GM18907 (cell line): ENCODE measurements around the gene R3HDM1.
A peak's percentile ranks its signal among the peaks of the same experiment; 100 is the strongest.
"Not testable (repeated sequence)": the region's sequence is repeated elsewhere in the genome, so short reads cannot be mapped to it uniquely, and the experiment has no call there.

Experiments used
- ATAC-seq: cut with Tn5 transposase; IDR thresholded peaks from one replicate; pipeline ENCODE4 v1.9.1; 2021; ENCODE audit warnings: mild to moderate bottlenecking, moderate library complexity; ENCODE audit not compliant: unreplicated experiment

R3HDM1 gene

DNA sequence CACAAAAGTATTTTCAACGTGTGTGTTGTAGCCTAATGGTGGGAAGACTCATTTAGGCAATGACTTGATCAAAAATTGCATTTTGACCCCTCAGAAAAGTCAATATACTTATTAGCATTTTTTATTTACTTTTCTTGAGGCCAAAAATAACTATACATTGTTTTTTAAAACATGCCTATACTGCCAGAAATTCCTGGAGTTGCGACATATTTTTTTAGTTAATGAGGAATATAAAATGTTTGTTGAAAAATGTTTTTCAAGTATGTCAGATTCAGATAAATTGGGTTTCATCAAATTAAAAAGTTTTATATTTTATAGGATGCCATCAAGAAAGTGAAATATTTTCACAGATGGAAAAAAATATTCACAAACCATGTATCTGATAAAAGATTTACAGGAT, 39.6 kb downstream of the R3HDM1 start:
- no peak for ATAC-seq

DNA sequence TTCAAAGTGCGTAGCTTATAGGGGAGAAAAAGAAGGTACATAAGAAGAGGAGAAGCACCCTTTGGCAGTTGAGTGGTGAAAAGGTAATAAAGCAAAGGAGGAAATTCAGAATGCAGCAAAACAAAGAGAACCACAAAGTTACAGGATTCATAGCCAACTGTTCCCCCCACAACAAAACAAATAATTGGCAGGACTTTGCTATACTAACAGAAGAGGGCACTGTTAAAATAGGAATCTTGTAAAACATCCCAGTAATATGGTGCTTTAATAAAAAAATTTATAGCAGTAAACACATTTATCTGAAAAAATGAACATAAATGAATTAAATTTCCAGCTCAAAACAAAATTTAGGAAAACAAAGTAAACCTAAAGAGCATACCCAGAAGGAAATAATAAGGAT, 42.3 kb downstream of the R3HDM1 start:
- ATAC-seq, result no peak

DNA sequence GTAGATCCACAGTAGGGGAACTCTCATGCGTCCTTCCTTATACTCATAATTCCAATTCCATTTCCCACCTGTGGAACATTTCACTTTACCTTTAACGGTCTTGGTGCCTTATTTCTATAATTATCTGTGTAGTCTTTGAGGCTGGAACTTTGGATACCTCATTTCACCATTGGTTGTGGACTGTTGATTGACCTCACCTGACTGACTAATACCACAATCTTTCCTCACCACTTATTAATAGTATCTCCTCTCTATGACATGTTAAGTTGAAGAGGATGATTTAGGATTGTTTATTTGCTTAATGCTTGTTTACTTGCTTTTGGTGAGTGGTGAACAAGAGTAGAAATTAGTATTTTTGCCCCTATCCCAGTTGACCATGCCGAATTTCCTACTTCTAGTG, 50.0 kb downstream of the R3HDM1 start:
- ATAC-seq, result no peak

GRCh38 chr2:135582383-135582782, 51.1 kb downstream of the R3HDM1 start:
- ATAC-seq, result no peak

GRCh38 chr2:135585586-135585985, 54.3 kb downstream of the R3HDM1 start:
- no peak for ATAC-seq

DNA sequence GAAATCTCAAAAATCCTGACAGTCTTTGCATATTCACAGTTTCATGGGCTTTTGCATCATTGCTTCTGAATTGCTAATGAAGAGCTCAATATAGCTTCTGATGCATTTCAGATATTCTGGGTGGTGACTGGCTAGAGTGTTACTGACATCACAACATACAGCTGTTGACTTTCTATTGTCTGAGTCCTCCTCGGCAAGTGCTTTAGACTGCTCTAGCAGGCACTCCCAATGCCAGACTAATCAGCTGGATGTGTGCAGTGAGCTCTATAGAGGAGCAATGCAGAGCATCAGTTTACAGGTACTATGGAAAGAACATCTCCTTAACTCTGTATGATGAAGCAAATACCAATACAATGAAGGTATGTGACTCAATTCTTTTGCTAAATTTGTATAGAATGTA, 54.9 kb downstream of the R3HDM1 start:
- ATAC-seq, result no peak

DNA sequence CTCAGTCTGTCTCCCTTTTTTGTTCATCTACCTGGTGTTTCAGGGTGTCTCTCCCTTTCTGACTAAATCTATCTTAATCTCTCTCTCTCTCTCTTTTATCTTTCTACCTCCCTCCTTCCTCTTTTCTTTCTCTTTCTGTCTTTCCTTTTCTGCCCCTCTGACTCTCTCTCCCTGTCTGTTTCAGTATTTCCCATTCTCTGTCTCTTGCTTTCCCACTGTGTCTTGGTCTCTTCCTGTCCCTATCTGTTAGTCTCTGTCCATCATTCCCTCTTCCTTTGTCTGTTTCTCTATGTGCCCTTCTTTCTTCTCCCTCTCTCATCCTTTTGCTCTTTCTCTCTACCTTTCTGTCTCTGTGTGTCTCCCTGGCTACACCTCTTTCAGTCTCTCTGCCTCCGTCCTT, 56.7 kb downstream of the R3HDM1 start:
- no peak for ATAC-seq

- no peak for ATAC-seq
Measured at GRCh38 chr2:135590619-135591260, 59.5 kb downstream of the R3HDM1 start.

DNA sequence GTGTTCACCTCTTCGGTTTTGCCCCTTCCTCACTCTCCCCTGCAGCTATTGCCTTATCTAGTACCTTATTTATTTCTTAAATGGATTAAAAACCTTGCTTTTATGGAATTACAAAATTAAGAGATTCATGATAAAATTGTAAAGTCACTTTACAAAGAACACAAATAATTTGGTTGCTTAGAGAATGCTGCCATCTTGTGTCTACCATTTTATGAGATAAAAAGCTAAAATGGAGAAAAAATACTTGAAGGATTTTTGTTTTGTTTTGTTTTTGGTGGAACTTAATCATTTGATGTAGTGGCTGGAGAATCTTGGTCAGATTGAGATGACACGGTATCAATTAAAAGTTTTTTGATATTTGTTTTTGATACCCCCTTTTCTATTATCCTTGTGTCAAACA, 69.6 kb downstream of the R3HDM1 start:
- no peak for ATAC-seq

- ATAC-seq, result no peak
Measured at GRCh38 chr2:135603543-135603942, 72.3 kb downstream of the R3HDM1 start.

DNA sequence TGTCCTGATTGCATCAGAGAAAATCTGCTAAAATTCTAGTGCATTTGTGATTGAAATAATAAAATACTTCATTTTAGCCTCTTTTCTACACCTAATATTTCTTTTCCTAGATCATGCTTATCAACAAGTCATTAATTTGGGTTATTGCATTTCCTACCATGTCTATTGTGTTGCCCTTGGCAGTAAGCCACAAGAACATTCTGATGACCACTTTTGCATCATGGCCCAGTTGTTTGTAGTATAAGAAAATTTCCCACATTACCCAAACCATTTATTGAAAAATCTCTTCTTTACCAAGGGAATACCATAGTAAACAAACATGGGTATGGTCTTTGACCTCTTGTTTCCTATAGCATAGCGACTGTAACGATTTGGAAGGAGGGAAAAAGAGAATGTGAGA, 76.3 kb downstream of the R3HDM1 start:
- no peak for ATAC-seq

DNA sequence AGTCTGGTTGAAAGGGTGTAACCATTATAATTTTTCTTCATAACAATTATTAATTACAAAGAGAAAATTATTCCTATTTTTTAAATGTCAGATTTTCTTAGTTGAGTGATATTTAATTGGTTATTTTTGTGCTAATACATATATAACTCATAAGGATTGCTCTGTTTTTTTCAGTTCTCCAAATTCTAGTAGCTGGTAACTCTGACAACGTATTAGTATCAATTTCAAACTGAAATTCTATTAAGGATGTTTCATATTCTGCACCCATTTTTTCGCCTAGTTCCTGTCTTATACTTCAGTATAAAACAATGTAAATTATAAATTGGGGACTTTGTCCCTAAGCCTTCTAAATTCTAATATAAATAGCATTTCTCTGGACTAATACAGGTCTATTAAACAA, 81.0 kb downstream of the R3HDM1 start:
- ATAC-seq, result no peak

DNA sequence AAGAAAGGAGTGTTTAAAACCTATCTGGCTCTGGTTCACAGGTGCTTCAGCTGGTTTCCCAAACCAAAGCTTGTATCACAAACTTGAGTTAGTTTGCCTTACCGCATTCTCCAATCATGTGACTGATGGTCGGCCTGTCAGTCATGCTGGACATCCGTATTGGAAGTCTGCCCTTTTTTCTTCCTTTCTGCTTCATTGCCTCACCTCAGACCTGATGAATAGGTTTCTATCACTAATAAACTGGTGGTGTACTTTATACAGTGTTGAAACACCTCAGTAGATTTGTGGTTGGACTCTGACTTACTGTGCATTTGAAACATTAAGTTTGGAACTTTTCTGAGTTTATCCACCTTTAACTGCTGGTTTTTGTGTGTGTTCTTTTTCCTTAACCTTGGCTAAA, 84.1 kb downstream of the R3HDM1 start:
- ATAC-seq, result no peak

DNA sequence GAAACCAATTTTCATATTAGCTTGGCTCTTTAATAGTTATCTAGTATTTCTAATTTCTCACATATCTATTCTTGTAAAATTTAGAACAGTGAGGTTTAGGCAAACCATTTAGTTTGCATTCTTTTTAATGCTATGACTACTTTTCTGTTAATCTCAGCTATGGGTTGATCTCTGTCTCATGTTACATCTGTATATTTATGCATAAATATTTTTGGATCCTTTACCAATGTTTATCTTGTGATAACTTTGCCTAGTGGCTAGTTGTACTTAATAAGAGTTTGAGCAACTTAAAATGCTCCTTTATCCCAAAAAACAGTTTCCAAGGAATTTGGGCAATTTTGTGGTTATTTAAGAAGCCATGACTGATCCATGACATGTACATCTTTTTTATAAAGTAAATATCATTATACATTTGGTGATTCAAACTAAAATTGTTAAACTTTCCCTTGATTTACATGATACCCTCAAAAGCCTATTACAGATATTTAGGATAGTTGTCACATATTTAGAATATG, 86.3 kb downstream of the R3HDM1 start:
- no peak for ATAC-seq

- ATAC-seq, result no peak
Measured at GRCh38 chr2:135620198-135620597, 88.9 kb downstream of the R3HDM1 start.

- ATAC-seq, result no peak
Measured at GRCh38 chr2:135629520-135629919, 98.2 kb downstream of the R3HDM1 start.

- not testable (repeated sequence) for ATAC-seq
Measured at GRCh38 chr2:135630034-135630433, 98.8 kb downstream of the R3HDM1 start.

DNA sequence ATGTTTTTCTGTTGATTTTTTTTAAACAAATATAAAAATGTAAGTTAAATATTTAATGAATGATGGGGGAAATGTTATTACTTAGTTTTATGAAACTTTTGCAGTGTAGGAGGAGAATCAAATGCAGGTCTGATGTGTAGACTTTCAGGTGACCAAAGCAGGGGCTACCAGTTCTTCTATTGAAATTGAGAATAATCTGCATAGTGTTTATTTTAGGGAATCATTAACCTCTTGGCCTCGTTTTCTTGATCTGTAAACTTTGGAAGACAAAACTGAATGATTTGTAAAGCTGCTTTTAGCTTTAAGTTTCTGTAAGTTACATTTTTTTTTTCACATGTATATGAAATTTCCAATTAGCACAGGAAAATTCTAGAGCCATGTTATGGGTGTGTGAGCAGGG, 99.2 kb downstream of the R3HDM1 start:
- ATAC-seq, result no peak

DNA sequence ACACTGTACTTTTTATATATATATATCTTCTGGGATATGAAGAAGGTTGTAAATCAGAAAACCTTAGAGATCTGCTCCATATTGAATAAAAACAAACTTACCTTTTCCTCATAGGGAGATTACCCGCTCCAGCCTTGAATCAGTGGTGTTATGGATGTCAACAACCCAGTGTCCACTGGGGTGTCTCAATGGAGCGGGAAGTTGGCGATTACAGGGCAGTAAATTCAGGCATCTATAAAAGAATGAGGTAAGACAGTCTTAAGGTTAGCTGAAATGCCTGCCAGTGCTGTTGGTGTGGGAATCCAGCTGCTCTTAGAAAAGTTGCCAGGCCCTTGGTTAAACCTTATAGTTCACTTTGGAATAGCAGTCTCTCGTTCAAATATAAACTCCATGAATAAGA, 102.3 kb downstream of the R3HDM1 start:
- ATAC-seq, result no peak

DNA sequence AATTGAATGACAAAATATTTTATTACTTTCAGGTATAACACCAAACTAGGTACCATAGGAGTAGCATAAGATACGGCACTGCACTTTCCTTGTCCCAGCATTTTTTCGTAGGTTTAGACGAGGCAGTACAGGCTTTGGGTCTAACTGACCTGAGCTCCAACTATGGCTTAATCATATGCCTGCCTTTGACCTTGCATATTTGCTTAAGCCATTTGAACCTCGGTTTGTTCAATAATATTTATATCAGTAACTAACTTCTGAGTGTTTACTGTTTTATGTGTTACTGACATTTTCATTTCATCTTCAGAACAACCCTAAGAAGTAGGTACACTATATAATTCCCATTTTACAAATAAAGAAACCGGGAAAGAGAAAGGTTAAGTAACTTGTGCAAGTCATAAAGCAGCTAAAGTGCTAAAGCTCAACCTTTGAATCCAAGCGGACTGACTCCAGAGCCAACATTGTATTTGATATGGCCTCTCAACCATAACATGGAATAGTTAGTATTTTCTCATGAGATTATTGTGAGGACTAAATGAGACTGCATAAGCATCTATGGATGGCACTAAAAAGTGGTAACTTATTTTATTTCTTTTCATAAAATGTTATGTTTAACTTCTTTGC, 104.0 kb downstream of the R3HDM1 start:
- ATAC-seq, result no peak

DNA sequence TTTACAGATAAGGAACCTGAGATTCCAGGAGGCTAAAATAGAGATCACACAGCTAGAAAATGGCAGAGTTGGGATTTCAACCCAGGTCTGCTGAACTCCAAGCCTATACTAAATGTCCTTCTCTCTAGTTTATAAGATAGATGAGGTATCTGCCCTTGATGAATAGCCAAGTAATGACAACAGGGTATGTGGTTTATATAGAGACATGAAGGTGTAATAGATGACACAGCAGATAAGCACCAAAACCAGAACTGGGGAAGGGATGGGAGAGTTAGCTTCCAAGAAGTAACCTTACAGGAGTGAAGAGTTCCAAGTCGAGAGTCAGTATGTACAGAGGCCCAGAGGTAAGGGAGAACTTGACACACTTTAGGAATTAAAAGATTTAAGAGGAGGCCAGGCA, 105.7 kb downstream of the R3HDM1 start:
- ATAC-seq, result peak; percentile 16

DNA sequence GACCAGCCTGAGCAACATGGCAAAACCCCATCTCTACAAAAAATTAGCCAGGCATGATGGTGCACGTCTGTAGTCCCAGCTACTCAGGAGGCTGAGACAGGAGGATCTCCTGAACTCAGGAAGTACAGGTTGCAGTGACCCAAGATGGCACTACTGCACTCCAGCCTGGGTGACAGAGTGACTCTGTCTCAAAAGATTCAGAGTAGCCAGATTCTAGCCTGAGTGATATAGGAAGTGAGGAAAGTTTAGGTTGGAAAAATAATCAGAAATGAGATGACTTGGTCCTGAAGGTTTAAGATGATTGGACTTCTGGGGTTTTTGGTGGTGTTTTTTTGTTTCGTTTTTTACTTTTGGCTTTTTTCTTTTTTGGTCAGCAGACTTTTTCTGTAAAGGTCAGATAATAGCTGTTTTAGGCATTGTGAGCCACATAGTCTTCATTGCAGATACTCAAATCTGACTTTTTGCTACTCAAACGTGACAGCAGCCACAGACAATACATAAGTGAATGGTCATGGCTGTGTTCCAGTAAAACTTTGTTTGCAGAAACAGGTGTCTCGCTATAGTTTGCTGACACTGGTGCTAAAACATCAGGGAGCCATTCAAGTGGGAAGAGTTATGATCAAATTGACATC, 106.3 kb downstream of the R3HDM1 start:
- ATAC-seq, result peak; percentile 72
